Heart right ventricle (tissue), 16 donors: ENCODE measurements around the gene TOPAZ1. TPM values are rescaled to one million over a fixed set of nuclear protein-coding genes. Genes with fewer than 3 reads are reported as not detected.

ENCODE experiments used
- ATAC-seq, 8 donors: fragments of 200-7000 bp; cut with Tn5 transposase; one replicate each; pipeline ENCODE4 v1.9.1; 2020; ENCODE audit warnings: mild to moderate bottlenecking in 8 of 8, moderate library complexity in 8 of 8, moderate number of reproducible peaks in 1 of 8
- DNase-seq, 2 donors: peaks; one replicate each; pipeline ENCODE4 v3.0.0-alpha.2; 2020
- H3K27ac ChIP-seq, 10 donors: fragments of 200-600 bp; sonication (generic) in 2 of 10; one replicate each; pipeline versions ENCODE4 v1.5.0 to v1.8.0; 2020 to 2022; ENCODE audit warnings: mild to moderate bottlenecking in 3 of 10
- H3K27me3 ChIP-seq, 7 donors: fragments of 200-600 bp; one replicate each; pipeline ENCODE4 v1.8.0; 2021 to 2022; ENCODE audit warnings: mild to moderate bottlenecking in 2 of 7
- H3K36me3 ChIP-seq, 9 donors: fragments of 200-600 bp; sonication (generic) in 1 of 9; one replicate each; pipeline versions ENCODE4 v1.5.0 to v1.8.0; 2020 to 2022; ENCODE audit warnings: mild to moderate bottlenecking in 2 of 9
- H3K4me1 ChIP-seq, 9 donors: fragments of 200-600 bp; sonication (generic) in 1 of 9; one replicate each; pipeline versions ENCODE4 v1.5.0 to v1.8.0; 2020 to 2022; ENCODE audit warnings: mild to moderate bottlenecking in 4 of 9
- H3K4me3 ChIP-seq, 10 donors: fragments of 200-600 bp; sonication (generic) in 2 of 10; one replicate each; pipeline versions ENCODE4 v1.5.0 to v1.8.0; 2020 to 2022; ENCODE audit warnings: mild to moderate bottlenecking in 7 of 10, moderate library complexity in 2 of 10
- H3K9me3 ChIP-seq, 11 donors: fragments of 200-600 bp in 10 of 11; sonication (generic) in 2 of 11; one replicate each; pipeline versions ENCODE4 v1.5.0 to v1.8.0; 2013 to 2022; ENCODE audit warnings: mild to moderate bottlenecking in 2 of 11, control low read depth in 1 of 11, moderate library complexity in 1 of 11
- CTCF ChIP-seq, 9 donors: fragments of 200-600 bp; sonication (generic) in 2 of 9; IDR thresholded peaks; one replicate each; pipeline versions ENCODE4 v1.5.0 to v1.8.0; 2021 to 2022; ENCODE audit warnings: antibody characterized with exemption in 9 of 9, mild to moderate bottlenecking in 5 of 9, moderate library complexity in 1 of 9
- WGBS, 2 donors: extraction: QIAGEN DNeasy Blood & Tissue Kit; methylation state at CpG; one replicate each; pipeline ENCODE4 v1.1.7; 2013; ENCODE audit warnings: inconsistent platforms in 1 of 2; 5-methylcytosine and 5-hydroxymethylcytosine counted together
- intact Hi-C, 10 donors: fragments of 100-400 bp; cut with DNase I; formaldehyde crosslinking; loops; one replicate each; pipeline versions ENCODE4 v1.11.1 to v1.14.2; 2022
- long read RNA-seq, 3 donors: library from polyadenylated mRNA; unstranded; transcript quantifications; one replicate each; pipeline ENCODE4 v2.0.0, GENCODE V29; 2020 to 2021
- polyA plus RNA-seq, 2 donors: library from polyadenylated mRNA; stranded (reverse); fragments of 200-250 nt; gene quantifications; one replicate each; pipeline ENCODE4 v1.2.3, GENCODE V29; 2013
- total RNA-seq, 10 donors: library from RNA; stranded (reverse); fragmentation: NEBNext Ultra II Directional in 3 of 10; extraction: Animal tissue kit (Norgen Biotek cat#: 25700) in 3 of 10; gene quantifications; one replicate each; pipeline versions ENCODE4 v1.2.1 to v1.2.4, GENCODE V29; 2021 to 2023
- donor health status: Arrhythmogenic right ventricular cardiomyopathy.
- donor health status: ischemic (EF 13 %, LVEDD 7.1; RV severe dilation, severe dysfunction).
- donor health status: healthy with polysubstance abuse.
- donor health status: DM: no; HTN: yes; CAD: no.
- donor health status: DM: no; HTN: no; CAD: no.
- donor health status: ischemic (EF 25% LVEDD 6.9; RV normal size, moderate dysfunction).
- donor health status: ischemic (EF 25% LVEDD 5.7; RV mildly dilated, moderate dysfunction).
- donor health status: healthy.
- donor health status: DM: yes; HTN: yes; CAD: no.
- donor health status: Ischemic cardiomyopathy.
- donor health status: ischemic (EF 35%, LVEDD 5.7; RV mildly dilated, moderate dysfunction).
- donor health status: nonischemic (EF 11% LVEDD 7.7; RV severe dilation, severe dysfunction).
- donor health status: DM: yes; HTN: yes; CAD: no.
- donor health status: PGD.
- donor health status: ischemic (EF 29% LVEDD 5.4; RV normal size, mild dysfunction).
- donor health status: nonischemic (EF 23%, LVEDD 6.1; RV moderate dilation, normal function).

The TOPAZ1 gene
- total RNA-seq (not detected), polyA plus RNA-seq (not detected)
- long read RNA-seq, donor 1, result 0 reads
- long read RNA-seq, donor 2, result 0 reads
- long read RNA-seq, donor 3, result 0 reads

GRCh38 chr3:44241706-44242105, at the start of gene TOPAZ1:
Gene TOPAZ1, plus strand, starts transcription at chr3:44241886. Its CDS starts 168 bp downstream, at chr3:44242054.
- H3K4me1 ChIP-seq, result no peaks in the 10 kb centered on the region
- H3K9me3 ChIP-seq, result no peaks in the 10 kb centered on the region
- ATAC-seq, result peak in 1 of 8 donors; percentile 47
- no peak within 1 kb of the TSS for H3K27ac ChIP-seq
- TF ChIP-seq CTCF (IDR thresholded peaks at IDR 0.05), result no peak
- no peaks in the 10 kb centered on the region for H3K36me3 ChIP-seq
- 96 to 98% methylated on average over 34 to 35 of the region's 35 CpGs for WGBS, 2 donors
- H3K27me3 ChIP-seq, result peaks cover 0 to 19% (median 0%) of the 10 kb centered on the region in 7 donors
- H3K4me3 ChIP-seq, result no peak within 1 kb of the TSS
- intact Hi-C loops, result no loop called here
- no peak for DNase-seq

- peaks cover 0 to 42% (median 10%) of the 10 kb centered on the region in 7 donors for H3K27me3 ChIP-seq
- peak in 6 of 8 donors; percentile 73 to 82 (median 80) for ATAC-seq
- no peaks in the 10 kb centered on the region for H3K9me3 ChIP-seq
- 12 to 14% methylated on average over 15 of the region's 15 CpGs for WGBS, 2 donors
- TF ChIP-seq CTCF (IDR thresholded peaks at IDR 0.05), result peak; percentile 60 to 86 (median 82)
- no peaks in the 10 kb centered on the region for H3K4me1 ChIP-seq
- intact Hi-C loops, result loop anchor here (1.0 to 10.0 kb wide), 10 partner anchors 341 to 1234 kb away; no protein-coding TSS in a partner anchor
- peak; percentile 18 to 78 for DNase-seq
- no peaks in the 10 kb centered on the region for H3K36me3 ChIP-seq
- no peak overlapping the region for H3K4me3 ChIP-seq
- no peak overlapping the region for H3K27ac ChIP-seq
Measured at GRCh38 chr3:44198284-44199269, 43.1 kb upstream of the TOPAZ1 start.

GRCh38 chr3:44206261-44206660, 35.4 kb upstream of the TOPAZ1 start:
- intact Hi-C loops, result loop anchor here in 1 of 10 donors (10.0 kb wide), 1 partner anchor 351 kb away; no protein-coding TSS in a partner anchor
- Histone ChIP-seq H3K4me3 (no peak overlapping the region), H3K27ac (no peak overlapping the region), H3K27me3 (peaks cover 0 to 37% (median 6%) of the 10 kb centered on the region in 7 donors), H3K4me1 (no peaks in the 10 kb centered on the region), H3K9me3 (no peaks in the 10 kb centered on the region), H3K36me3 (no peaks in the 10 kb centered on the region)
- no peak for TF ChIP-seq CTCF (IDR thresholded peaks at IDR 0.05)
- DNase-seq (no peak), ATAC-seq (no peak)
- WGBS, 2 donors, result 68 to 70% methylated on average over 4 of the region's 4 CpGs

GRCh38 chr3:44206862-44207652, 34.6 kb upstream of the TOPAZ1 start:
- no peaks in the 10 kb centered on the region for H3K36me3 ChIP-seq
- TF ChIP-seq CTCF (IDR thresholded peaks at IDR 0.05), result no peak
- H3K4me1 ChIP-seq, result no peaks in the 10 kb centered on the region
- ATAC-seq, result no peak
- H3K27ac ChIP-seq, result no peak overlapping the region
- 60 to 65% methylated on average over 11 of the region's 11 CpGs for WGBS, 2 donors
- no peaks in the 10 kb centered on the region for H3K9me3 ChIP-seq
- H3K4me3 ChIP-seq, result no peak overlapping the region
- no peak for DNase-seq
- intact Hi-C loops, result loop anchor here in 1 of 10 donors (10.0 kb wide), 1 partner anchor 352 kb away; no protein-coding TSS in a partner anchor
- peaks cover 0 to 40% (median 6%) of the 10 kb centered on the region in 7 donors for H3K27me3 ChIP-seq
